Mesendoderm (in vitro differentiated cells): Measurements from ENCODE around the gene GNG7.

Experiments used
- DNase-seq: peaks from one replicate; pipeline ENCODE4 v3.0.0; 2013
- H2AK5ac ChIP-seq: 2 replicates; pipeline ENCODE4 v1.6.1; 2013; ENCODE audit warnings: low read length, inconsistent platforms
- H2BK120ac ChIP-seq: 2 replicates; pipeline ENCODE4 v1.6.1; 2013; ENCODE audit warnings: low read depth, mild to moderate bottlenecking, low read length, moderate library complexity, mixed read lengths
- H2BK15ac ChIP-seq: replicated peaks from 2 replicates; pipeline ENCODE4 v1.6.1; 2013; ENCODE audit warnings: low read depth, mild to moderate bottlenecking, moderate library complexity
- H2BK5ac ChIP-seq: 2 replicates; pipeline ENCODE4 v1.6.1; 2013; ENCODE audit warnings: low read length, inconsistent platforms
- H3K18ac ChIP-seq: 2 replicates; pipeline ENCODE4 v1.6.1; 2013; ENCODE audit warnings: mild to moderate bottlenecking, low read length, mixed read lengths
- H3K23ac ChIP-seq: one replicate; pipeline ENCODE4 v1.6.1; 2013; ENCODE audit warnings: low read length
- H3K27ac ChIP-seq: 2 replicates; pipeline ENCODE4 v1.5.1; 2013; ENCODE audit warnings: low read depth, mild to moderate bottlenecking, inconsistent platforms, low read length, moderate library complexity
- H3K27me3 ChIP-seq: 2 replicates; pipeline ENCODE4 v1.6.1; 2013; ENCODE audit warnings: low read length, control low read depth, mild to moderate bottlenecking, inconsistent platforms; ENCODE audit not compliant: insufficient read depth, poor library complexity
- H3K36me3 ChIP-seq: 2 replicates; pipeline ENCODE4 v1.6.1; 2013; ENCODE audit warnings: low read length, inconsistent platforms; ENCODE audit not compliant: control insufficient read depth, insufficient read depth
- H3K4ac ChIP-seq: one replicate; pipeline ENCODE4 v1.6.1; 2013; ENCODE audit warnings: low read depth, mild to moderate bottlenecking, low read length, moderate library complexity
- H3K4me1 ChIP-seq: 2 replicates; pipeline ENCODE4 v1.6.1; 2013; ENCODE audit warnings: low read depth, low read length, inconsistent platforms; ENCODE audit not compliant: control insufficient read depth
- H3K4me2 ChIP-seq: 2 replicates; pipeline ENCODE4 v1.6.1; 2013; ENCODE audit warnings: low read length
- H3K4me3 ChIP-seq: 2 replicates; pipeline ENCODE4 v1.5.1; 2013; ENCODE audit warnings: mild to moderate bottlenecking, low read length
- H3K56ac ChIP-seq: one replicate; pipeline ENCODE4 v1.6.1; 2013; ENCODE audit warnings: low read length
- H3K79me1 ChIP-seq: 2 replicates; pipeline ENCODE4 v1.6.1; 2013; ENCODE audit warnings: low read length, inconsistent platforms
- H3K79me2 ChIP-seq: 2 replicates; pipeline ENCODE4 v1.6.1; 2013; ENCODE audit warnings: mild to moderate bottlenecking, low read length; ENCODE audit not compliant: control insufficient read depth, insufficient read depth
- H3K9ac ChIP-seq: 2 replicates; pipeline ENCODE4 v1.6.1; 2013; ENCODE audit warnings: low read length, inconsistent platforms
- H4K5ac ChIP-seq: one replicate; pipeline ENCODE4 v1.6.1; 2013; ENCODE audit warnings: low read length
- H4K8ac ChIP-seq: one replicate; pipeline ENCODE4 v1.6.1; 2013; ENCODE audit warnings: low read depth, mild to moderate bottlenecking, control low read depth, low read length, moderate library complexity
- WGBS: extraction: QIAGEN DNeasy Blood & Tissue Kit; methylation state at CpG from one replicate; pipeline ENCODE4 v1.1.7; 2013; ENCODE audit warnings: low lambda C conversion rate, missing lambda C conversion rate; ENCODE audit not compliant: insufficient coverage; ENCODE audit errors: extremely low coverage; 5-methylcytosine and 5-hydroxymethylcytosine counted together

Gene GNG7

DNA sequence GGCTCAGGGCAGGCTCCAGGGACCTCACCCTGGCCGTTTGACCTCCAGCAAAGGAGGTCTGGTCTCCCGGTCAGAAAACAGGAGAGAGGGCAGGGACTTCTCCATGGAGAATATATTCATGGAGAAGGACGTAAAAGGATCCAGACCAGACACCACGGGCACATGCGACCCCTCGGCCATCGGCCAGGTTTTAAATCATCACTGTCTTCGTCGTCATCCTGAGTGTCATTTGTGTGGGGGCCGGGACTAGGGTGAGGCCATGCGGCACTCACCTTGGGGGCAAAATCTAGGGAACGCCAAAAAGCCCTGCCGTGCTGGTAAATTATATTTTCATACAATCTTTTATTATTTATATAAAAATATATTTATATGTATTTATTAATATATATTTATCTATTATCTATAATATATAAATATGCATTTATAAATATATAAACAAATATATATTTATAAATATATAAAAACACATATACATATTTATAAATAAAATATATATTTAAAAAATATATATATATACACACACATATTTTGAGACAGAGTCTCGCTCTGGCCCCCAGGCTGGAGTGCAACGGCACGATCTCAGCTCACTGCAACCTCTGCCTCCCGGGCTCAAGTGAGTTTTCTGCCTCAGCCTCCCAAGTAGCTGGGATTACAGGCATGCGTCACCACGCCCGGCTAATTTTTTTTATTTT lies 151.2 kb downstream of the GNG7 start:
- no peak overlapping the region for H2BK15ac ChIP-seq
- no peaks in the 10 kb centered on the region for H3K36me3 ChIP-seq
- H3K23ac ChIP-seq: no peak overlapping the region
- WGBS: no CpG with 5 or more reads among the region's 20 CpGs
- no peak overlapping the region for H3K18ac ChIP-seq
- no peak overlapping the region for H4K5ac ChIP-seq
- peak overlapping the region; percentile 92 for H2AK5ac ChIP-seq
- H3K4me2 ChIP-seq: no peak overlapping the region
- H3K9ac ChIP-seq: no peak overlapping the region
- no peak overlapping the region for H2BK120ac ChIP-seq
- no peaks in the 10 kb centered on the region for H3K27me3 ChIP-seq
- DNase-seq: no peak
- no peak overlapping the region for H3K4ac ChIP-seq
- H3K79me1 ChIP-seq: no peaks in the 10 kb centered on the region
- no peaks in the 10 kb centered on the region for H3K4me1 ChIP-seq
- no peak overlapping the region for H3K4me3 ChIP-seq
- no peak overlapping the region for H2BK5ac ChIP-seq
- no peaks in the 10 kb centered on the region for H3K79me2 ChIP-seq
- H3K27ac ChIP-seq: no peak overlapping the region
- no peak overlapping the region for H3K56ac ChIP-seq
- H4K8ac ChIP-seq: no peak overlapping the region

DNA sequence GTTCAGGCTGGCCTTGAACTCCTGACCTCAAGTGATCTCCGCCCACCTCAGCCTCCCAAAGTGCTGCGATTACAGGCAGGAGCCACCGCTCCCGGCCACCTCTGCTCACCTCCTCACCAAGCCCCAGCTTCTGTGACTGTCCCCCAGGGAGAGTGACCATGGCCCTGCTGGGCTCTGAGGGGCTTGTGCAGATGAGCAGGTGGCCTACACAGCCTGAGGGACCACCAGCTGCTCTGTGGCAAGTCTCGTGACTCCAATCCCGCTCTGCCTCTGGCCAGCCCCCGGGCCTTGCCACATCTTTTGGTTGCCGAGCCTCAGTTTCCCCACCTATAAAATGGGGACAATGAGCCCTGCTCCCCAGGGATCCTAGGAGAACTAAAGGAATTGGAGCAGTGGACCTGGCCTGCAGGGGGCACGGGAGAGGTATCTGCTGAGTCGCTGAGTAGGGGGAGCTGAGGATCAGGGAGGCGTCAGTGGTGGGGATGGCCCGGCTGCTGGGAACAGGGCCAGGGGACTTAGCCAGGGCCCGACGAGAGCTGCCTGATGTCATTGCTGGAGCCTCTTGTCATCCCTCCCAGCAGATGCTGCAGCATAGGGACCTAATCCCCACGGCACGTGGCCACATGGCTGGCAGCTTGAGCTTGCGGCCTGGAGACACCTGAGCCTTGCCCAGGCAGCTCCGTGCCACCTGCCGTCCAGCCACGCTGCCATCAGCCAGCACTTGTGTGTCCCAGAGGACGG lies 151.9 kb downstream of the GNG7 start:
- no peak overlapping the region for H3K9ac ChIP-seq
- H3K27ac ChIP-seq: no peak overlapping the region
- no peak overlapping the region for H3K4me3 ChIP-seq
- WGBS: no CpG with 5 or more reads among the region's 21 CpGs
- no peak overlapping the region for H2BK15ac ChIP-seq
- H3K79me1 ChIP-seq: no peaks in the 10 kb centered on the region
- H3K56ac ChIP-seq: no peak overlapping the region
- H3K4ac ChIP-seq: no peak overlapping the region
- no peak overlapping the region for H4K5ac ChIP-seq
- H3K36me3 ChIP-seq: no peaks in the 10 kb centered on the region
- H3K79me2 ChIP-seq: no peaks in the 10 kb centered on the region
- no peak overlapping the region for H3K23ac ChIP-seq
- no peak overlapping the region for H3K18ac ChIP-seq
- DNase-seq: peak; percentile 68
- H3K4me2 ChIP-seq: no peak overlapping the region
- H2AK5ac ChIP-seq: peak overlapping the region; percentile 92
- no peaks in the 10 kb centered on the region for H3K4me1 ChIP-seq
- no peak overlapping the region for H2BK5ac ChIP-seq
- H4K8ac ChIP-seq: no peak overlapping the region
- no peak overlapping the region for H2BK120ac ChIP-seq
- H3K27me3 ChIP-seq: no peaks in the 10 kb centered on the region

DNA sequence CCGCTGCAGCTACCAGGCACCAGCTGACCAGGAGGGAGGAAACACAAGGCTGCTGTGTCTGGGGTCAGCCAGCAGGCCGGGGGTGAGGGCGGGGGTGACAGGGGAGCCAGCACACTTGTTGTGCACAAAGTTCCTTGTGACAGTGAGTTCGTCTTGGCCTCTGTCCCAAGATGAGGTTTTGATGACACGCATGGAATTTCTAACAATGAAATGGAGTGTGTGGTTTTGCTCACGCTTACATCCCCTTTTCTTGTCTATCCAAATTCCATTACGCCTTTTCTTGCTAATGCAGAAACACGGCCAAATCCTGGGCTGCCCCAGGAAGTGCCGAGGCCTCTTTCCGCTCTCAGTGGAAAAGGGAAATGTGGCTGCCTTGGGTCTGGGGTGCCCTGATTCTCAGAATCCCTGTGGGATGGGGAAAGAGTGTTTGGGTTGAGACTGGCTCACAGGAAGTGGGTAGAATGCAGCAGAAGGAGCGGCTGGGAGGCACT lies 152.7 kb downstream of the GNG7 start:
- DNase-seq: no peak
- H4K8ac ChIP-seq: no peak overlapping the region
- no peak overlapping the region for H3K4me3 ChIP-seq
- no peak overlapping the region for H2BK15ac ChIP-seq
- H3K27me3 ChIP-seq: no peaks in the 10 kb centered on the region
- H3K27ac ChIP-seq: no peak overlapping the region
- no peak overlapping the region for H2BK120ac ChIP-seq
- H3K79me1 ChIP-seq: no peaks in the 10 kb centered on the region
- H3K23ac ChIP-seq: no peak overlapping the region
- WGBS: no CpG with 5 or more reads among the region's 11 CpGs
- H3K4me2 ChIP-seq: no peak overlapping the region
- peak overlapping the region; percentile 7 for H3K56ac ChIP-seq
- no peak overlapping the region for H2AK5ac ChIP-seq
- no peak overlapping the region for H3K9ac ChIP-seq
- H3K36me3 ChIP-seq: no peaks in the 10 kb centered on the region
- H3K4ac ChIP-seq: no peak overlapping the region
- H3K18ac ChIP-seq: no peak overlapping the region
- no peak overlapping the region for H4K5ac ChIP-seq
- H3K79me2 ChIP-seq: no peaks in the 10 kb centered on the region
- H3K4me1 ChIP-seq: no peaks in the 10 kb centered on the region
- H2BK5ac ChIP-seq: no peak overlapping the region

DNA sequence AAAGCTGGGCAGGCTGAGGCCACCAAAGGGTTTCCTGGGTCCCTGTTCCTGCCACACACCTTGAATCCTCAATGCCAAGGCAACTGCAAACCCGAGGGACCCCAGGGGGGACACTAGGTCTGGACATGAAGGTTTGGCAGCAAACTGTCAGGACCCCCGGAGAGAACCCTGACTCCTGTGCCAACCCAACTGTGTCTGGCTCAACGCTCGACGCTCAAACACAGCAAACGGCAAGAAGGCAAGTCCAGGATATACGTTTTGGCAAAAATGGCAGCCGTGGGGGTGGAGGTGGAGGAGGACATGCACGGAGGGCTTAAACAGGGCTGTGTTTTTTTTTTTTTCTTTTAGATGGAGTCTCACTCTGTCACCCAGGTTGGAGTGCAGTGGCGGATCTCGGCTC lies 153.5 kb downstream of the GNG7 start:
- Histone ChIP-seq H2BK5ac (no peak overlapping the region), H3K4ac (no peak overlapping the region), H3K56ac (no peak overlapping the region), H2BK120ac (no peak overlapping the region), H3K27ac (no peak overlapping the region), H2AK5ac (no peak overlapping the region), H3K79me2 (no peaks in the 10 kb centered on the region), H3K4me3 (no peak overlapping the region), H3K36me3 (no peaks in the 10 kb centered on the region), H4K8ac (no peak overlapping the region), H3K4me1 (peaks cover under 1% of the 10 kb centered on the region), H3K9ac (no peak overlapping the region), H3K79me1 (no peaks in the 10 kb centered on the region), H3K4me2 (no peak overlapping the region), H4K5ac (no peak overlapping the region), H2BK15ac (no peak overlapping the region), H3K27me3 (no peaks in the 10 kb centered on the region), H3K23ac (no peak overlapping the region), H3K18ac (no peak overlapping the region)
- WGBS: no CpG with 5 or more reads among the region's 11 CpGs
- DNase-seq: no peak

DNA sequence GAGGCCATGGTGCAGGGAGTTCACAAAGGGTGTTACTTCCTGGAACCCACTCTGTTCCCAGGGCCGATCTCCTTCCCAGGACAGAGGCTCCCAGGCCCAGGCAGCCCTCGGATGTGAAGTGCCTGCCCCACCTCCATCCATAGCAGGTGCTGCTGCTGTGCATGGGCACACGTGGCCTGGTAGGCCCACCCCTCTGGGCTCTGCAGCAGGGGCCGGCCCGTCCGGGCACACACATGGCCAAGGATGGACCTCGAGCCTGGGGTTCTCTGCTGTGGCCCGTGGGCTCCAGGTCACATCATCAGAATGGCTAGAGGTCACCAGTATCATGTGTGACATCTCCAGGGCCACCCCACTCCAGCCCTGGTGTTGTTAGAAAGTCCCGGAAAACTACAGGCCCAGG lies 154.8 kb downstream of the GNG7 start:
- no peaks in the 10 kb centered on the region for H3K79me2 ChIP-seq
- no peak overlapping the region for H4K8ac ChIP-seq
- H3K23ac ChIP-seq: no peak overlapping the region
- H2AK5ac ChIP-seq: no peak overlapping the region
- H3K56ac ChIP-seq: no peak overlapping the region
- no peak overlapping the region for H3K4me3 ChIP-seq
- H2BK120ac ChIP-seq: no peak overlapping the region
- H3K4me1 ChIP-seq: peaks cover 2% of the 10 kb centered on the region
- no peak overlapping the region for H3K9ac ChIP-seq
- no peak overlapping the region for H2BK5ac ChIP-seq
- no peaks in the 10 kb centered on the region for H3K36me3 ChIP-seq
- DNase-seq: no peak
- H3K18ac ChIP-seq: no peak overlapping the region
- H3K27me3 ChIP-seq: no peaks in the 10 kb centered on the region
- no peak overlapping the region for H3K4ac ChIP-seq
- no peak overlapping the region for H3K4me2 ChIP-seq
- no peak overlapping the region for H4K5ac ChIP-seq
- no CpG with 5 or more reads among the region's 9 CpGs for WGBS
- H2BK15ac ChIP-seq: no peak overlapping the region
- no peaks in the 10 kb centered on the region for H3K79me1 ChIP-seq
- H3K27ac ChIP-seq: no peak overlapping the region
